COR-L47 (cell line): ENCODE measurements around the gene S100A5.

Experiments used
- DNase-seq: peaks from one replicate; lab custom pipeline; 2025; lab: John Stamatoyannopoulos, UW

Gene S100A5

GRCh38 chr1:153547560-153548551, 7.1 kb upstream of the S100A5 start:
- no peak for DNase-seq

- DNase-seq, result no peak
Observed at GRCh38 chr1:153546796-153547559, 6.2 kb upstream of the S100A5 start.

GRCh38 chr1:153546371-153546770, 5.6 kb upstream of the S100A5 start:
- DNase-seq, result no peak

- DNase-seq, result peak; percentile 95
Observed at GRCh38 chr1:153545067-153546055, 4.6 kb upstream of the S100A5 start, which contains the start of gene S100A4. S100A4 (minus strand) TSS chr1:153545806; CDS start chr1:153544794, 1,012 bp downstream.

- no peak for DNase-seq
Observed at GRCh38 chr1:153544453-153545066, 3.8 kb upstream of the S100A5 start.

- DNase-seq, result no peak
Observed at GRCh38 chr1:153543736-153544135, 3.0 kb upstream of the S100A5 start.

GRCh38 chr1:153542956-153543711, 2.4 kb upstream of the S100A5 start:
- no peak for DNase-seq

GRCh38 chr1:153541641-153542590, 1.2 kb upstream of the S100A5 start:
- no peak for DNase-seq

GRCh38 chr1:153539395-153540093, 1.2 kb downstream of the S100A5 start:
- DNase-seq, result no peak

GRCh38 chr1:153538315-153538821, 2.4 kb downstream of the S100A5 start:
- DNase-seq, result no peak

- DNase-seq, result no peak
Observed at GRCh38 chr1:153537376-153537730, 3.4 kb downstream of the S100A5 start.

- no peak for DNase-seq
Observed at GRCh38 chr1:153536671-153537375, 3.9 kb downstream of the S100A5 start.

GRCh38 chr1:153536012-153536670, 4.6 kb downstream of the S100A5 start:
- DNase-seq, result peak; percentile 69

GRCh38 chr1:153535242-153536011, 5.3 kb downstream of the S100A5 start, which contains the start of gene S100A6:
S100A6 (minus strand) TSS chr1:153535991; CDS start chr1:153535339, 652 bp downstream.
- no peak for DNase-seq

- DNase-seq, result no peak
Observed at GRCh38 chr1:153534925-153535241, 5.9 kb downstream of the S100A5 start.

GRCh38 chr1:153534226-153534924, 6.4 kb downstream of the S100A5 start:
- DNase-seq, result no peak
